NCI-H2107 treated with DMSO at 0.1 percent for 48 hours (cell line): ENCODE results near the gene CIDEB.
A peak's percentile ranks its signal among the peaks of the same experiment; 100 is the strongest.
"Not testable (repeated sequence)": the region's sequence is repeated elsewhere in the genome, so short reads cannot be mapped to it uniquely, and the experiment has no call there.

Experiments used
- DNase-seq: peaks from one replicate; lab custom pipeline; 2025; ENCODE audit not compliant: unreplicated experiment; lab: John Stamatoyannopoulos, UW

Gene CIDEB

DNA sequence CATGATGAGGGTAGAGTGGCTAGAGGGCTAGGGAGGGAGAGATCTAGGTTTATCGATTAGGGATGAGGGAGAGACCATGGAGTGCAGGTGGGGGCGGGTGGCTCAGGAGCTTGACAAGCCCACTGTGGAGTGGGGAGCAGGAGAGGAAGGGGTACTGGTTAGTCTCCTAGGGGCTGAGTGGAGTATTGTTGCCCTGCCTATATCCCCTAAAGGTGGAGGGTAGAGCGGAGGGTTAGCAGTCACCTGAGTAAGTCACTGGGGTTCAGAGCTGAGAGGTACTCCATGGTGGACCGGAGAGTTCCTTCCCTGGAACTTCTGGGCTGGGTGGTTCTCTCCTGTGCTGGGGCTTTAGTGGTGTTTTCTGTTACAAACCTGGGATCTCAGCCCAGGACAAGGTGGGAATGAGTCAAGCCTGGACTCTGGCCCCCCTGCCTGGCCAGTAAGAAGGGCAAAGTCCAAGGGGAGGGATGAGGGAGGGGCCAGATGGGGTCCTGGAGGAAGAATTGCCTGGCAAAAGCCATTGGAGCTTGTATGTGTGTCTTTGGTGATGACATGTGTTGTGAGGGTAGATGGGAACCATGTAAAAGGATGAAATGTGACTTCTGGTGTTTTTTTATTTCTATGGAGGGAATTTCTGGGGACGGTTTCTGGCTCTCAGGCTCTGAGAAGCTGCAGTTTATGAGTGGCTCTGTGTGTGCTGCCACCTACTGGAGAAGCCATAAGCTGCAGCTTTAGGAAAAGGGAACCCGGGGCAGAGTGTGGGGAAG, at the start of gene CIDEB:
Gene CIDEB, minus strand, starts transcription at position 403 of the 767 bp plus-strand sequence. Its CDS starts 119 bp downstream, at position 284.
- DNase-seq = peak; percentile 25

DNA sequence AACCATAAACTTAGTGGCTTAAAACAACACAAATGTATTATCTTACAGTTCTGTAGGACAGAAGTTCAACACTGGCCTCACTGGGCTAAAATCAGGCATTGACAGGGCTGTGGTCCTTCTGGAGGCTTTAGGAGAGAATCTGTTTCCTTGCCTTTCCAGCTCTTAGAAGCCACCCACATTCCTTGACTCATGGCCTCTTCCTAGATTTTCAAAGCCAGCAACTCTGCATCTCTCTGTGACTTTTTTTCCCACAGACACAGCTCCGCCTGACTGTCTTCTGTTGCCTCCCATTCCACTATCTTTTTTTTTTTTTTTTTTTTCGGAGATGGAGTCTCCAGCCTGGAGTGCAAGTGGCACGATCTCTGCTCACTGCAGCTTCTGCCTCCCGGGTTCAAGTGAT, 48.4 kb upstream of the CIDEB start:
- DNase-seq = no peak

DNA sequence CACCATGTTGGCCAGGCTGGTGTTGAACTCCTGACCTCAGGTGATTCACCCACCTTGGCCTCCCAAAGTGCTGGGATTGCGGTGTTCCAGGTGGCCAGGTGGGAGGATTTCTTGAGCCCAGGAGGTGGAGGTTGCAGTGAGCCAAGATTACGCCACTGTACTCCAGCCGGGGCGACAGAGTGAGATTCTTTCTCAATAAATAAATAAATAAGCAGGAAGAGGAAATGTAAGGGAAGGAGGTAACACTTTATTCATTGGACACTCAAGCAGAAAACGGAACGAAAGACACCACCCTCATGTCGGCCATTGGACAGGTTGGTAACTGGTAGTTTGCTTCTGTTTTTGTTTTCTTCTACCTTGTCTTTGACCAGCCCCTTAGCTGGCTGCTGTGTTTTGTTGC, 47.2 kb upstream of the CIDEB start:
- DNase-seq = no peak

- DNase-seq = not testable (repeated sequence)
Observed at GRCh38 chr14:24354482-24354825, 46.7 kb upstream of the CIDEB start.

- DNase-seq = no peak
Observed at GRCh38 chr14:24353559-24354481, 46.0 kb upstream of the CIDEB start.

DNA sequence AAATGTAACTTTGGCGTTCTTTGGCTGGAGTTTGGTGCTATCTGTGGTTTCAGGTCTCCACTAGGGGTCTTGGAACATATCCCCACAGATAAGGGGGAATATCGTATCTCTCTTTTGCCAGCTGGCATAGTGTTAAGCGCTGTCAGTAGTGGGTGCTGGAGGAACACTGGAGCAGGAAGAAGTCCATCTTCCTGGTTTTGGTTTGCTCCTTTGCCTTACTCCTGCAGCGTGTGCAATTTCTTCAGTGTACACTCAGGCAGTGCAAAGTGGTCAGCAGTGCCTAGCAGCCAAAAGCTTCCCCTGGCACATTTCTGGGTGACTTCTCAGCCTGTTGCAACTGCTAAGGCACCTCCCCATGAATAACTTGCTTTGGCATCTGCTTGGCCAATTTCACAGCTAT, 43.7 kb upstream of the CIDEB start:
- no peak for DNase-seq

DNA sequence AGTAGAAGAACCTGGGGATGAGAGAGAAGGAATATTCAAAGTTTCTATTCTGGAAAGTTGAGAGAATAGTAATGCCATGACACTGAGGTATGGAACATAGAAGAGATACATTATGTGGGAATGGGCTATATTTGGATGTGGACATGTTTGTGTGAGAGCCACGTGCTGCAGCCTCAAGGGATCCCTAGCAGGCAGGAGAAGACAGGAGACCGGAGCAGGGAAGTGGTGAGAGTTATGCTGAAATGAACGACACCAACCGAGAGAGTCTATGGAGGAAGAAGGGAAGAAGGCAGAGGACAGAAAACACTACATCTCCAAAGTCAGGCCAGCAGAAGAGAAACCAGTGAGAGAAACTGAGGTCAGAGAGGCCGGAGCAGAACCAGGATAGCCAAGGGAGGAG, 42.0 kb upstream of the CIDEB start:
- no peak for DNase-seq

GRCh38 chr14:24348186-24348585, 40.4 kb upstream of the CIDEB start:
- no peak for DNase-seq

GRCh38 chr14:24347134-24347533, 39.4 kb upstream of the CIDEB start:
- DNase-seq = no peak

GRCh38 chr14:24343795-24344660, 36.3 kb upstream of the CIDEB start:
- no peak for DNase-seq

DNA sequence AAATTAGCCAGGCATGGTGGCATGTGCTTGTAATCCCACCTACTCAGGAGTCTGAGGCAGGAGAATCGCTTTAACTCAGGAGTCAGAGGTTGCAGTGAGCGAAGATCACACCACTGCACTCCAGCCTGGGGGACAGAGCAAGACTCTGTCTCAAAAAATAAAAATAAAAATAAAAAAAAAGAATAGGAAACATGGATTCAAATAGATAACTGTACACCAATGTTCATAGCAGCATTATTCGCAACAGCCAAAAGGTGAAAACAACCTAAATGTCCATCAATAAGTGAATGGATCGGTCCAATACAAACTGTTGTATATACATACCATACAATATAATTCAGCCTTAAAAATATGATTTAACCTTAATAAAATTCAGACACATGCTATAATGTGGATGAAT, 35.1 kb upstream of the CIDEB start:
- no peak for DNase-seq

DNA sequence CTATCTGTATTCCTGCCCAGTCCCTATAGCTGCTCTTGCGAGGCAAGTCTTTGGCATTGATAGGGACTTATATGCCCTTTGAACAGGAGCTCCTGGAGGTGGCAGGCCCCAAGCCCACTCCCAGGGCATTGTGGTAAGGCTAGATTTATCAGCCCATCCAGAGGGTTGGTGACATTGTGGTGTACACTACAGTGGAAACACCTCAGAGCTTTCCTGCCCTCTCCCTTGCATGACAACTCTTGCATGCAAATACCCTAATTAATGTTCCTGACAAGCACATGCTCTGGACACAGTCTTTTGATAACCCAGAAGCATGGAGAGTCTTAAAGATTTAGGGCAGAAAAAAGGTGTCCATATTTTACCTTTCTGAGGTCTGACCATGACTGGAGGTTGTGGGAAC, 32.8 kb upstream of the CIDEB start:
- no peak for DNase-seq

- DNase-seq = no peak
Observed at GRCh38 chr14:24339284-24340151, 31.7 kb upstream of the CIDEB start, which contains the start of gene RIPK3. Gene RIPK3, minus strand, starts transcription at chr14:24339991. Its CDS starts 165 bp downstream, at chr14:24339826.

- no peak for DNase-seq
Observed at GRCh38 chr14:24338843-24339242, 31.1 kb upstream of the CIDEB start.

DNA sequence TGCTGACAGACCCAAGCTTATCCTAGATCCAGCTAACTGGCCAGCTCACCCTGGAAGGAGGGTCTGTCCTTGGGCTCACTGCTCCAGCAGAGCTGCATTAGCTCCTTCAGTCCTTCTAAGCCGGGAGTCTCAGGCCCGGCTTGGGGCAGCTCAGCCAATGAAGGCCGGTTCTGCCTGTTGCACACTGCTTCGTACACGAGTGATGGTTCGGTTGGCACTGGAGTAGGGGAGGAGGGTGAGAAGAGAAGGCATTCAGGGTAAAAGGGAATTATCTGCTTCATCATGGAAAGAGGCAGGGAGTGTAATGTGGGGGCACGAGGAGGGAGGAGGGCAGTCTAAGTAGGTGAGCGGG, 30.0 kb upstream of the CIDEB start:
- DNase-seq = no peak

GRCh38 chr14:24337144-24337823, 29.5 kb upstream of the CIDEB start:
- DNase-seq = no peak

GRCh38 chr14:24335461-24336171, 27.8 kb upstream of the CIDEB start:
- DNase-seq = no peak

- DNase-seq = no peak
Observed at GRCh38 chr14:24334431-24335291, 26.9 kb upstream of the CIDEB start, which contains the start of gene ADCY4. Gene ADCY4, minus strand, starts transcription at chr14:24335071. Its CDS starts 419 bp downstream, at chr14:24334652.
